ENCODE measurements around the gene HECTD4. TPM values are rescaled to one million over a fixed set of nuclear protein-coding genes. Genes with fewer than 3 reads are reported as not detected.

The HECTD4 gene
- total and polyA plus RNA-seq, 2 of the 4 experiments (the other 2 are of a cell fraction): 12.9 to 13.0 TPM

DNA sequence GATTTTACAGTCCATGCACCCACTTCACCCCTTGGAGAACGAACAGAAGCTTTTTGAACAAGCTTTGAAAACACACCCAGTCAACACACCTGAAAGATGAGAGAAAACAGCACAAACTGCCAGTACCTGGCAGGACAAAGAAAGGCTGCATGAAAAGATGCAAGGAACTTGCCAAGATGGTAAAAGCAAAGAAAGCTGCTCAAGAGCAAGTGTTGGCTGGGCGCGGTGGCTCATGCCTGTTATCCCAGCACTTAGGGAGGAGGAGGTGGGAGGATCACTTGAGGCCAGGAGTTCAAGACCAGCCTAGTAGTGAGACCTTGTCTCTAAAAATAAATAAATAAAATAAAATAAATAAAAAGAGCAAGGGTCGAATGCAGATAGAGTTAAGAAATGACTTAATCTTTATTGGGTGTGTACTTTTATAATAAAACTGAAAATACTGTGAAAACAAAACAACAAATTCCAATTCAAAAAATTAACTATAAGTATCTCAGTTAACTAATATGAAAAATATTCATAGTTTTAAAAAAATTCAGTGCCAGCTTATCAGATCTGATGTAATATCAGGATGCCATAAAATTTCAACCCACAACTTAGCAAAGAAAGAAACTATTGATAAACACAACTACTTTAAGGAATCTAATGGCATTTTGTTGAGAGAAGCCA, 59.2 kb downstream of the HECTD4 start:
- no peak overlapping the region for H4K8ac ChIP-seq (ENCODE audit: low read depth in 2 of 2, low read length in 2 of 2)
- peaks cover 7% of the 10 kb centered on the region; the same call in 1 of the 2 replicates for H3K9me1 ChIP-seq (ENCODE audit: insufficient read depth, low read length)
- no peak overlapping the region for H3K4me3 ChIP-seq (ENCODE audit: insufficient read depth, low read depth, low read length)
- H3K56ac ChIP-seq (ENCODE audit: extremely low read depth, insufficient read depth, low read length): no peak overlapping the region
- H4K20me1 ChIP-seq (ENCODE audit: insufficient read depth, low read length): peaks cover 14% of the 10 kb centered on the region; the same call in 1 of the 2 replicates
- H2AFZ ChIP-seq (replicated peaks; ENCODE audit: low read length, poor library complexity): no peak overlapping the region
- no peak overlapping the region for H3K4me2 ChIP-seq (ENCODE audit: low read depth, low read length)
- H3K9me3 ChIP-seq (ENCODE audit: control insufficient read depth, insufficient read depth, low read length): no peaks in the 10 kb centered on the region
- H3K23ac ChIP-seq (ENCODE audit: low read depth, low read length): no peak overlapping the region
- TF ChIP-seq, protein P1, sequence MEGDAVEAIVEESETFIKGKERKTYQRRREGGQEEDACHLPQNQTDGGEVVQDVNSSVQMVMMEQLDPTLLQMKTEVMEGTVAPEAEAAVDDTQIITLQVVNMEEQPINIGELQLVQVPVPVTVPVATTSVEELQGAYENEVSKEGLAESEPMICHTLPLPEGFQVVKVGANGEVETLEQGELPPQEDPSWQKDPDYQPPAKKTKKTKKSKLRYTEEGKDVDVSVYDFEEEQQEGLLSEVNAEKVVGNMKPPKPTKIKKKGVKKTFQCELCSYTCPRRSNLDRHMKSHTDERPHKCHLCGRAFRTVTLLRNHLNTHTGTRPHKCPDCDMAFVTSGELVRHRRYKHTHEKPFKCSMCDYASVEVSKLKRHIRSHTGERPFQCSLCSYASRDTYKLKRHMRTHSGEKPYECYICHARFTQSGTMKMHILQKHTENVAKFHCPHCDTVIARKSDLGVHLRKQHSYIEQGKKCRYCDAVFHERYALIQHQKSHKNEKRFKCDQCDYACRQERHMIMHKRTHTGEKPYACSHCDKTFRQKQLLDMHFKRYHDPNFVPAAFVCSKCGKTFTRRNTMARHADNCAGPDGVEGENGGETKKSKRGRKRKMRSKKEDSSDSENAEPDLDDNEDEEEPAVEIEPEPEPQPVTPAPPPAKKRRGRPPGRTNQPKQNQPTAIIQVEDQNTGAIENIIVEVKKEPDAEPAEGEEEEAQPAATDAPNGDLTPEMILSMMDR (conservative IDR thresholded peaks at IDR 0.05; ENCODE audit: low read depth, low read length): no peak
- no peak for TF ChIP-seq FOS (IDR thresholded peaks at IDR 0.05; ENCODE audit: low read depth, low read length)
- no peak for TF ChIP-seq MAFK (IDR thresholded peaks at IDR 0.05; ENCODE audit: low read depth, low read length)
- TF ChIP-seq, protein P2, sequence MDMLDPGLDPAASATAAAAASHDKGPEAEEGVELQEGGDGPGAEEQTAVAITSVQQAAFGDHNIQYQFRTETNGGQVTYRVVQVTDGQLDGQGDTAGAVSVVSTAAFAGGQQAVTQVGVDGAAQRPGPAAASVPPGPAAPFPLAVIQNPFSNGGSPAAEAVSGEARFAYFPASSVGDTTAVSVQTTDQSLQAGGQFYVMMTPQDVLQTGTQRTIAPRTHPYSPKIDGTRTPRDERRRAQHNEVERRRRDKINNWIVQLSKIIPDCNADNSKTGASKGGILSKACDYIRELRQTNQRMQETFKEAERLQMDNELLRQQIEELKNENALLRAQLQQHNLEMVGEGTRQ (IDR thresholded peaks at IDR 0.05; ENCODE audit: low read depth, low read length): no peak
- no peak for TF ChIP-seq RCOR1 (IDR thresholded peaks at IDR 0.05; ENCODE audit: insufficient replicate concordance, low read length)
- TF ChIP-seq MAZ (IDR thresholded peaks at IDR 0.05; ENCODE audit: borderline replicate concordance, low read depth, low read length): no peak
- TF ChIP-seq CEBPB (IDR thresholded peaks at IDR 0.05; ENCODE audit: low read depth, low read length): no peak
- no peak for TF ChIP-seq POLR2A (IDR thresholded peaks at IDR 0.05; ENCODE audit: low read depth, low read length)
- no peak for TF ChIP-seq NFE2L2 (IDR thresholded peaks at IDR 0.05; ENCODE audit: low read depth, low read length)
- TF ChIP-seq BHLHE40 (IDR thresholded peaks at IDR 0.05; ENCODE audit: low read depth, low read length): no peak
- TF ChIP-seq SMC3 (IDR thresholded peaks at IDR 0.05; ENCODE audit: low read depth, low read length): no peak
- no peak for TF ChIP-seq CHD1 (IDR thresholded peaks at IDR 0.05; ENCODE audit: low read depth, low read length)
- TF ChIP-seq, protein P3, sequence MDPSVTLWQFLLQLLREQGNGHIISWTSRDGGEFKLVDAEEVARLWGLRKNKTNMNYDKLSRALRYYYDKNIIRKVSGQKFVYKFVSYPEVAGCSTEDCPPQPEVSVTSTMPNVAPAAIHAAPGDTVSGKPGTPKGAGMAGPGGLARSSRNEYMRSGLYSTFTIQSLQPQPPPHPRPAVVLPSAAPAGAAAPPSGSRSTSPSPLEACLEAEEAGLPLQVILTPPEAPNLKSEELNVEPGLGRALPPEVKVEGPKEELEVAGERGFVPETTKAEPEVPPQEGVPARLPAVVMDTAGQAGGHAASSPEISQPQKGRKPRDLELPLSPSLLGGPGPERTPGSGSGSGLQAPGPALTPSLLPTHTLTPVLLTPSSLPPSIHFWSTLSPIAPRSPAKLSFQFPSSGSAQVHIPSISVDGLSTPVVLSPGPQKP (IDR thresholded peaks at IDR 0.05; ENCODE audit: borderline replicate concordance, low read depth, low read length): no peak
- TF ChIP-seq RFX5 (IDR thresholded peaks at IDR 0.05; ENCODE audit: low read depth, low read length): no peak
- no peak for TF ChIP-seq RAD21 (IDR thresholded peaks at IDR 0.05; ENCODE audit: low read length)
- no peak for TF ChIP-seq MXI1 (IDR thresholded peaks at IDR 0.05; ENCODE audit: borderline replicate concordance, low read depth, low read length)
- H2BK15ac ChIP-seq (ENCODE audit: low read depth, low read length): no peak overlapping the region
- H3K14ac ChIP-seq (replicated peaks; ENCODE audit: low read depth, low read length): no peak overlapping the region
- DNase-seq (no peak), ATAC-seq (ENCODE audit: low read depth) (no peak)
- H3K36me3 ChIP-seq (ENCODE audit: control insufficient read depth, insufficient read depth, low read length): peaks cover 7% of the 10 kb centered on the region; the same call in 1 of the 2 replicates
- no peak overlapping the region for H2BK120ac ChIP-seq (ENCODE audit: low read depth, low read length)
- H3K9ac ChIP-seq (ENCODE audit: low read depth, low read length): no peak overlapping the region
- ChIA-PET POLR2A (ENCODE audit: unreplicated experiment) (no interaction called here), CTCF (interaction anchor here (1.0 kb wide), 1 partner anchor 12 kb away, joined by 3 read pairs; no protein-coding TSS in a partner anchor)
- no TSS peak for BruUV-seq (replicated peaks)
- in situ Hi-C loops (cut with MboI; ENCODE audit: low sequenced_read_pairs): no loop called here
- H2BK20ac ChIP-seq (ENCODE audit: low read depth, low read length): no peak overlapping the region
- no peaks in the 10 kb centered on the region for H3K27me3 ChIP-seq (ENCODE audit: control insufficient read depth, insufficient read depth, low read length)
- H3K27ac ChIP-seq (ENCODE audit: insufficient read depth, low read length): no peak overlapping the region
- H2AK5ac ChIP-seq (ENCODE audit: low read depth, low read length): no peak overlapping the region
- intact Hi-C loops (cut with micrococcal nuclease): loop anchor here (5.0 kb wide), 1 partner anchor 39 kb away; no protein-coding TSS in a partner anchor
- dilution Hi-C loops (cut with HindIII; ENCODE audit: low sequenced_read_pairs, unreplicated experiment): no loop called here
- H2BK5ac ChIP-seq (ENCODE audit: low read depth, low read length, poor library complexity, severe bottlenecking): no peak overlapping the region
- H3K18ac ChIP-seq (ENCODE audit: low read depth, low read length): no peak overlapping the region
- peaks cover 2% of the 10 kb centered on the region for H3K4me1 ChIP-seq (ENCODE audit: control insufficient read depth, insufficient read depth, low read length)
- WGBS, 2 experiments (ENCODE audit: extremely low coverage in 2 of 2, insufficient read length in 1 of 2): no CpG with 5 or more reads among the region's 4 CpGs
- peaks cover 36 to 49% of the 10 kb centered on the region in 2 experiments for H3K79me1 ChIP-seq (ENCODE audit: low read depth in 1 of 2, low read length in 2 of 2)
- H4K91ac ChIP-seq (ENCODE audit: insufficient read depth, low read depth, low read length): no peak overlapping the region
- no peak overlapping the region for H4K5ac ChIP-seq (ENCODE audit: low read depth, low read length)
- no peak overlapping the region for H2AK9ac ChIP-seq (replicated peaks; ENCODE audit: low read depth, low read length, poor library complexity)
- H3K4ac ChIP-seq (ENCODE audit: low read depth, low read length): no peak overlapping the region

Data from IMR-90 (cell line).